Adrenal gland (tissue), 5 donors: ENCODE measurements around the gene EPHA4.

Experiments used
- CTCF ChIP-seq, 6 experiments: fragments of 450-650 bp in 4 of 6; fragments of 200-600 bp in 2 of 6; sonication (generic) in 1 of 6; IDR thresholded peaks; 1 replicate in 5 of 6; 2 replicates in 1 of 6; pipeline versions ENCODE4 v1.5.1 to v1.8.0; 2016 to 2021; ENCODE audit warnings: antibody characterized with exemption in 6 of 6, mild to moderate bottlenecking in 2 of 6, moderate library complexity in 1 of 6
- POLR2A ChIP-seq, 2 donors: fragments of 450-650 bp; IDR thresholded peaks; one replicate each; pipeline ENCODE4 v1.6.1; 2017; ENCODE audit warnings: antibody characterized with exemption in 2 of 2, mild to moderate bottlenecking in 2 of 2, moderate library complexity in 1 of 2
- donor health status: DM: no; HTN: no; CAD: no.

DNA sequence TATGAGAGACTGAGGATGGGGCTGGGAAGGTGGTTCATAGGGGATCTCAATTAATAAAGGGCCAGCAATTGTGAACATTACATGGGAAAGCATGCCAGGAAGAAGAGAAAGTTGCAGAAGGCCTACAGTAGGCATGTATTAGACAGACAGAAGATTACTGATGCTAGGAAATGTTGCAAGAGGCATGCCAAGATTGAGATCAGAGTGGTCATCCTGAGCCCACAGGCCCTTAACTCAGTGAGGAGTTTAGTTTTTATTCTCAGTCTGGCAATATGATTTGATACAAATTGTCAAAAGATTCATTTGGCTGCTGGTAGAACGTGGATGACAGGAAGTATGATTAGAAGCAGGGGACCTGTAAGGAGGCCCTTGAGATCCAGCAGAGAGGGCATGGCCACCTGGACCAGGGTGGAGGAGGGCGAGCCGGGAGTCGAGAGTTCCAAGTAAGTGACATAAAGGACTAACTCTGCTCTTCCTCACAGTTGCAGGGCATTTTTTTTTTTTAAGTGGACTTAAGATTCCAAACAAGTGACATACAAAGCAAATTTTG lies 54.9 kb downstream of the EPHA4 start:
- TF ChIP-seq CTCF (IDR thresholded peaks at IDR 0.05) (no peak), POLR2A (IDR thresholded peaks at IDR 0.05) (no peak)
